Measurements from ENCODE around the gene ZC3H18.

- TF ChIP-seq CTCF (conservative IDR thresholded peaks at IDR 0.05; ENCODE audit: low read depth, low read length): no peak
- TF ChIP-seq EZH2 (IDR thresholded peaks at IDR 0.05; ENCODE audit: low read length, unreplicated experiment): no peak
Measured at GRCh38 chr16:88624977-88625576, 54.9 kb downstream of the ZC3H18 start.
